ENCODE results near the gene MSANTD7.
"Not testable (repeated sequence)": the region's sequence is repeated elsewhere in the genome, so short reads cannot be mapped to it uniquely, and the experiment has no call there.

MSANTD7 gene

GRCh38 chr10:14838582-14839304 is 637 bp downstream of the MSANTD7 start:
- DNase-seq, result no peak

- no peak for DNase-seq
These were observed 1.2 kb downstream of the MSANTD7 start for GRCh38 chr10:14839305-14839695.

- no peak for DNase-seq
These were observed 2.1 kb downstream of the MSANTD7 start for GRCh38 chr10:14840178-14840577.

- no peak for DNase-seq
These were observed 5.4 kb downstream of the MSANTD7 start for GRCh38 chr10:14843327-14843988.

GRCh38 chr10:14844948-14845347 is 6.8 kb downstream of the MSANTD7 start:
- DNase-seq, result no peak

- no peak for DNase-seq
These were observed 14.1 kb downstream of the MSANTD7 start for GRCh38 chr10:14852236-14852635.

GRCh38 chr10:14855453-14855852 is 17.3 kb downstream of the MSANTD7 start:
- DNase-seq, result no peak

- no peak for DNase-seq
These were observed 20.3 kb downstream of the MSANTD7 start for GRCh38 chr10:14858338-14858960.

GRCh38 chr10:14859043-14859442 is 20.9 kb downstream of the MSANTD7 start:
- DNase-seq, result no peak

- DNase-seq, result no peak
These were observed 21.7 kb downstream of the MSANTD7 start for GRCh38 chr10:14859775-14860174.

- DNase-seq, result no peak
These were observed 22.7 kb downstream of the MSANTD7 start for GRCh38 chr10:14860791-14861190.

- DNase-seq, result not testable (repeated sequence)
These were observed 26.4 kb downstream of the MSANTD7 start for GRCh38 chr10:14864466-14864865.

GRCh38 chr10:14864871-14865270 is 26.8 kb downstream of the MSANTD7 start:
- not testable (repeated sequence) for DNase-seq

- no peak for DNase-seq
These were observed 35.1 kb downstream of the MSANTD7 start for GRCh38 chr10:14873090-14873760.

GRCh38 chr10:14875941-14876340 is 37.8 kb downstream of the MSANTD7 start:
- no peak for DNase-seq

GRCh38 chr10:14876764-14877163 is 38.7 kb downstream of the MSANTD7 start:
- DNase-seq, result no peak

GRCh38 chr10:14878266-14879123 is 40.4 kb downstream of the MSANTD7 start, which contains the start of gene SUV39H2:
Gene SUV39H2, plus strand, starts transcription at chr10:14878866. Its CDS starts 23 bp downstream, at chr10:14878889.
- DNase-seq, result peak; percentile 79

GRCh38 chr10:14879124-14879927 is 41.2 kb downstream of the MSANTD7 start:
- no peak for DNase-seq

GRCh38 chr10:14879928-14880193 is 41.8 kb downstream of the MSANTD7 start:
- no peak for DNase-seq

GRCh38 chr10:14880229-14880628 is 42.1 kb downstream of the MSANTD7 start:
- no peak for DNase-seq

GRCh38 chr10:14884082-14884481 is 46.0 kb downstream of the MSANTD7 start:
- DNase-seq, result no peak
